ENCODE measurements around the gene SIGLECL1.

SIGLECL1 gene

GRCh38 chr19:51294977-51295375 is 44.1 kb downstream of the SIGLECL1 start:
- no peak for DNase-seq
- no peaks in the 10 kb centered on the region for H3K9me3 ChIP-seq (ENCODE audit: control insufficient read depth, low read length)

GRCh38 chr19:51295382-51296126 is 44.7 kb downstream of the SIGLECL1 start:
- no peaks in the 10 kb centered on the region for H3K36me3 ChIP-seq (ENCODE audit: control insufficient read depth, insufficient read depth, low read length)
- no peaks in the 10 kb centered on the region for H3K9me3 ChIP-seq (ENCODE audit: control insufficient read depth, low read length)
- no peak for DNase-seq
- no peaks in the 10 kb centered on the region for H3K4me1 ChIP-seq (ENCODE audit: control insufficient read depth, insufficient read depth, low read length, poor library complexity, severe bottlenecking)
- H3K27me3 ChIP-seq (replicated peaks; ENCODE audit: control insufficient read depth, insufficient read depth, low read length, poor library complexity, severe bottlenecking): no peaks in the 10 kb centered on the region
- no peak overlapping the region for H3K4me3 ChIP-seq (ENCODE audit: insufficient read depth, low read depth, low read length, poor library complexity, severe bottlenecking)
- no peak overlapping the region for H3K27ac ChIP-seq (ENCODE audit: insufficient read depth, low read length, poor library complexity, severe bottlenecking)

More at GRCh38 chr19:51294977-51295375, 44.1 kb downstream of the SIGLECL1 start:
- Histone ChIP-seq H3K4me3 (ENCODE audit: insufficient read depth, low read depth, low read length, poor library complexity, severe bottlenecking) (no peak overlapping the region), H3K4me1 (ENCODE audit: control insufficient read depth, insufficient read depth, low read length, poor library complexity, severe bottlenecking) (no peaks in the 10 kb centered on the region), H3K36me3 (ENCODE audit: control insufficient read depth, insufficient read depth, low read length) (no peaks in the 10 kb centered on the region), H3K27me3 (replicated peaks; ENCODE audit: control insufficient read depth, insufficient read depth, low read length, poor library complexity, severe bottlenecking) (no peaks in the 10 kb centered on the region), H3K27ac (ENCODE audit: insufficient read depth, low read length, poor library complexity, severe bottlenecking) (no peak overlapping the region)

GRCh38 chr19:51296336-51297093 is 45.6 kb downstream of the SIGLECL1 start:
- H3K9me3 ChIP-seq (ENCODE audit: control insufficient read depth, low read length): no peaks in the 10 kb centered on the region
- no peak for DNase-seq
- H3K36me3 ChIP-seq (ENCODE audit: control insufficient read depth, insufficient read depth, low read length): no peaks in the 10 kb centered on the region
- H3K4me3 ChIP-seq (ENCODE audit: insufficient read depth, low read depth, low read length, poor library complexity, severe bottlenecking): no peak overlapping the region
- no peaks in the 10 kb centered on the region for H3K27me3 ChIP-seq (replicated peaks; ENCODE audit: control insufficient read depth, insufficient read depth, low read length, poor library complexity, severe bottlenecking)
- H3K4me1 ChIP-seq (ENCODE audit: control insufficient read depth, insufficient read depth, low read length, poor library complexity, severe bottlenecking): no peaks in the 10 kb centered on the region
- no peak overlapping the region for H3K27ac ChIP-seq (ENCODE audit: insufficient read depth, low read length, poor library complexity, severe bottlenecking)

GRCh38 chr19:51297406-51297805 is 46.5 kb downstream of the SIGLECL1 start:
- Histone ChIP-seq H3K9me3 (ENCODE audit: control insufficient read depth, low read length) (no peaks in the 10 kb centered on the region), H3K4me1 (ENCODE audit: control insufficient read depth, insufficient read depth, low read length, poor library complexity, severe bottlenecking) (no peaks in the 10 kb centered on the region), H3K27me3 (replicated peaks; ENCODE audit: control insufficient read depth, insufficient read depth, low read length, poor library complexity, severe bottlenecking) (no peaks in the 10 kb centered on the region), H3K4me3 (ENCODE audit: insufficient read depth, low read depth, low read length, poor library complexity, severe bottlenecking) (no peak overlapping the region), H3K36me3 (ENCODE audit: control insufficient read depth, insufficient read depth, low read length) (no peaks in the 10 kb centered on the region), H3K27ac (ENCODE audit: insufficient read depth, low read length, poor library complexity, severe bottlenecking) (no peak overlapping the region)
- DNase-seq: no peak

GRCh38 chr19:51301266-51301665 is 50.4 kb downstream of the SIGLECL1 start:
- DNase-seq: no peak
- H3K4me1 ChIP-seq (ENCODE audit: control insufficient read depth, insufficient read depth, low read length, poor library complexity, severe bottlenecking): no peaks in the 10 kb centered on the region
- H3K27ac ChIP-seq (ENCODE audit: insufficient read depth, low read length, poor library complexity, severe bottlenecking): no peak overlapping the region
- H3K9me3 ChIP-seq (ENCODE audit: control insufficient read depth, low read length): no peaks in the 10 kb centered on the region
- no peak overlapping the region for H3K4me3 ChIP-seq (ENCODE audit: insufficient read depth, low read depth, low read length, poor library complexity, severe bottlenecking)
- no peaks in the 10 kb centered on the region for H3K36me3 ChIP-seq (ENCODE audit: control insufficient read depth, insufficient read depth, low read length)
- no peaks in the 10 kb centered on the region for H3K27me3 ChIP-seq (replicated peaks; ENCODE audit: control insufficient read depth, insufficient read depth, low read length, poor library complexity, severe bottlenecking)

GRCh38 chr19:51305479-51305878 is 54.6 kb downstream of the SIGLECL1 start:
- Histone ChIP-seq H3K9me3 (ENCODE audit: control insufficient read depth, low read length) (peaks cover 5% of the 10 kb centered on the region), H3K4me1 (ENCODE audit: control insufficient read depth, insufficient read depth, low read length, poor library complexity, severe bottlenecking) (no peaks in the 10 kb centered on the region), H3K4me3 (ENCODE audit: insufficient read depth, low read depth, low read length, poor library complexity, severe bottlenecking) (no peak overlapping the region), H3K27me3 (replicated peaks; ENCODE audit: control insufficient read depth, insufficient read depth, low read length, poor library complexity, severe bottlenecking) (peaks cover 7% of the 10 kb centered on the region), H3K36me3 (ENCODE audit: control insufficient read depth, insufficient read depth, low read length) (no peaks in the 10 kb centered on the region), H3K27ac (ENCODE audit: insufficient read depth, low read length, poor library complexity, severe bottlenecking) (no peak overlapping the region)
- no peak for DNase-seq

- Histone ChIP-seq H3K4me3 (ENCODE audit: insufficient read depth, low read depth, low read length, poor library complexity, severe bottlenecking) (no peak within 1 kb of the TSS), H3K27ac (ENCODE audit: insufficient read depth, low read length, poor library complexity, severe bottlenecking) (no peak within 1 kb of the TSS), H3K4me1 (ENCODE audit: control insufficient read depth, insufficient read depth, low read length, poor library complexity, severe bottlenecking) (no peaks in the 10 kb centered on the region), H3K27me3 (replicated peaks; ENCODE audit: control insufficient read depth, insufficient read depth, low read length, poor library complexity, severe bottlenecking) (peaks cover 7% of the 10 kb centered on the region), H3K9me3 (ENCODE audit: control insufficient read depth, low read length) (peaks cover 5% of the 10 kb centered on the region), H3K36me3 (ENCODE audit: control insufficient read depth, insufficient read depth, low read length) (no peaks in the 10 kb centered on the region)
- DNase-seq: no peak
Observed at GRCh38 chr19:51311351-51312257, 60.7 kb downstream of the SIGLECL1 start, which contains the start of gene IGLON5. Gene IGLON5, plus strand, starts transcription at chr19:51311644. Its CDS starts 204 bp downstream, at chr19:51311848.

- Histone ChIP-seq H3K4me3 (ENCODE audit: insufficient read depth, low read depth, low read length, poor library complexity, severe bottlenecking) (no peak overlapping the region), H3K4me1 (ENCODE audit: control insufficient read depth, insufficient read depth, low read length, poor library complexity, severe bottlenecking) (no peaks in the 10 kb centered on the region), H3K9me3 (ENCODE audit: control insufficient read depth, low read length) (no peaks in the 10 kb centered on the region), H3K27ac (ENCODE audit: insufficient read depth, low read length, poor library complexity, severe bottlenecking) (no peak overlapping the region), H3K36me3 (ENCODE audit: control insufficient read depth, insufficient read depth, low read length) (no peaks in the 10 kb centered on the region), H3K27me3 (replicated peaks; ENCODE audit: control insufficient read depth, insufficient read depth, low read length, poor library complexity, severe bottlenecking) (no peaks in the 10 kb centered on the region)
- DNase-seq: no peak
Observed at GRCh38 chr19:51316688-51317087, 65.8 kb downstream of the SIGLECL1 start.

GRCh38 chr19:51317376-51317775 is 66.5 kb downstream of the SIGLECL1 start:
- no peaks in the 10 kb centered on the region for H3K36me3 ChIP-seq (ENCODE audit: control insufficient read depth, insufficient read depth, low read length)
- H3K4me3 ChIP-seq (ENCODE audit: insufficient read depth, low read depth, low read length, poor library complexity, severe bottlenecking): no peak overlapping the region
- H3K27me3 ChIP-seq (replicated peaks; ENCODE audit: control insufficient read depth, insufficient read depth, low read length, poor library complexity, severe bottlenecking): no peaks in the 10 kb centered on the region
- DNase-seq: no peak
- no peaks in the 10 kb centered on the region for H3K9me3 ChIP-seq (ENCODE audit: control insufficient read depth, low read length)
- H3K4me1 ChIP-seq (ENCODE audit: control insufficient read depth, insufficient read depth, low read length, poor library complexity, severe bottlenecking): no peaks in the 10 kb centered on the region
- H3K27ac ChIP-seq (ENCODE audit: insufficient read depth, low read length, poor library complexity, severe bottlenecking): no peak overlapping the region

All from effector memory CD4-positive, alpha-beta T cell (primary cell).